Measurements from ENCODE around the gene RYR1. TPM values are rescaled to one million over a fixed set of nuclear protein-coding genes. Genes with fewer than 3 reads are reported as not detected.
"Not testable (repeated sequence)": the region's sequence is repeated elsewhere in the genome, so short reads cannot be mapped to it uniquely, and the experiment has no call there.

The RYR1 gene
- total RNA-seq, 1 experiment from 2014 or later, result 0.45 TPM

DNA sequence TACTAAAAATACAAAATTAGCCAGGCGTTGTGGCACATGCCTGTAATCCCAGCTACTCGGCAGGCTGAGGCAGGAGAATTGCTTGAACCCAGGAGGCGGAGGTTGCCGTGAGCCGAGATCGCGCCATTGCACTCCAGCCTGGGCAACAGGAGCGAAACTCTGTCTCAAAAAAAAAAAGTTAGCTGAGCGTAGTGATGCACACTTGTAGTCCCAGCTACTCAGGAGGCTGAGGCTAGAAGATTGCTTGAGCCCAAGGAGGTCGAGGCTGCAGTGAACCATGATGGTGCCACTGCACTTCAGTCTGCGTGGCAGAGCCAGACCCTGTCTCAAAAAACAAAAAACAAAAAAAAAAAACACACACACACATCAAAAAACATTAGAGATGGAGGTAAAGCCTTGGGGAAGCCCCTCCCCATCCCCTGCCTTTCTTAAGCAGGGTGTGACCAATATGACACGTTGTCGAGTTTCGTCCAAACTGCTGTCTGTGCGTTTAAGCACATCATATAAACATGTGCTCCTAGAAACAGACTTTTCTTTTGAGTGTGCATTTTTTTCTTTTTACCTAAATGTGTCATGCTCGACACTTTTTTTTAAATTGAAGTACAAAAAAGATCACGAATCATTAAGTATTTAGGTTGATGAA, 6.3 kb upstream of the RYR1 start:
- not testable (repeated sequence) for H3K9me3 ChIP-seq (ENCODE audit: low read length); H2AFZ ChIP-seq (ENCODE audit: low read length); H3K36me3 ChIP-seq (ENCODE audit: insufficient read depth, low read length); H3K4me2 ChIP-seq (ENCODE audit: low read depth, low read length, poor library complexity, severe bottlenecking); H3K4me1 ChIP-seq (ENCODE audit: low read length); H3K9me2 ChIP-seq (replicated peaks; ENCODE audit: insufficient read depth, low read length); DNase-seq; H4K20me1 ChIP-seq (ENCODE audit: insufficient read depth, low read depth, low read length); H3K79me2 ChIP-seq (ENCODE audit: low read length); H3K27me3 ChIP-seq (ENCODE audit: low read length); H3K4me3 ChIP-seq (ENCODE audit: low read length); H3K27ac ChIP-seq (ENCODE audit: low read length); H3K9ac ChIP-seq (ENCODE audit: low read length)

DNA sequence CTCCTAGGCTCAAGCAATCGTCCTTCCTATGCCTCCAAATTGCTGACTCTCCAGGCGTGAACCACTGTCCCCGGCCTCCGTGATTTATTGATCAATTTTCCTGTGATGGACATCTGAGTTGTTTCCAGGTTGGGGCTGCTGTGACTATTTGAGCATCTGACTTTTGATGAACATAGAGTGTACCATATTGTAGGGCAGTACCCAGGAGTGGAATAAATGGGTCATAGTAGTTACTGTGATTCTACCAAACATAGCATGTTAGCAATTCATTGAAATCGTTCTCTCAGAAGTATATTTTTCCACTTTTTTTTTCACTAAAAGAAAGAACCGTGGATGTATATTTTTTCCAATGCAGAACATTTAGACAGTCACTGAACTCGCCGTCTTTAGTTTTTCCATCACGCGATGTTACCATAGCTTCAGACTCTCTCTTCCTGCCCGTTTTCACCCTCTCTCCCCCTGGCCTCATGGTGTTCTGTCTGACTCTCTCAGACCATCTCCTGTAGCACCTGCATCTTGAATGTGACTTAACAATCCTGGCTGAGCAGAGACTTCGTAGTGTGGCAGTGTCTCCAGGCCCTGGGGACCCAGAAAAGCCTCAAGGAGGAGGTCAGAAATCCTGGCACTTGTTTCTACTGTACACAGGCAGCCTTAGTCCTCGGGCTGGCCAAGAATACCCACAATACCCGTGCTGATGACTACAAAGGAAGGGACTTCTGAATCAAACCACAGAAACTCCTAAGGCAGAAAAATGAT, 4.3 kb upstream of the RYR1 start:
- Histone ChIP-seq H3K36me3 (ENCODE audit: insufficient read depth, low read length) (no peaks in the 10 kb centered on the region), H3K79me2 (ENCODE audit: low read length) (no peaks in the 10 kb centered on the region), H3K9me3 (ENCODE audit: low read length) (no peaks in the 10 kb centered on the region), H4K20me1 (ENCODE audit: insufficient read depth, low read depth, low read length) (no peaks in the 10 kb centered on the region), H3K9ac (ENCODE audit: low read length) (no peak overlapping the region), H2AFZ (ENCODE audit: low read length) (no peak overlapping the region), H3K9me2 (replicated peaks; ENCODE audit: insufficient read depth, low read length) (no peaks in the 10 kb centered on the region), H3K4me1 (ENCODE audit: low read length) (no peaks in the 10 kb centered on the region), H3K4me2 (ENCODE audit: low read depth, low read length, poor library complexity, severe bottlenecking) (no peak overlapping the region), H3K27ac (ENCODE audit: low read length) (no peak overlapping the region), H3K27me3 (ENCODE audit: low read length) (no peaks in the 10 kb centered on the region), H3K4me3 (ENCODE audit: low read length) (no peak overlapping the region)
- DNase-seq, result no peak

DNA sequence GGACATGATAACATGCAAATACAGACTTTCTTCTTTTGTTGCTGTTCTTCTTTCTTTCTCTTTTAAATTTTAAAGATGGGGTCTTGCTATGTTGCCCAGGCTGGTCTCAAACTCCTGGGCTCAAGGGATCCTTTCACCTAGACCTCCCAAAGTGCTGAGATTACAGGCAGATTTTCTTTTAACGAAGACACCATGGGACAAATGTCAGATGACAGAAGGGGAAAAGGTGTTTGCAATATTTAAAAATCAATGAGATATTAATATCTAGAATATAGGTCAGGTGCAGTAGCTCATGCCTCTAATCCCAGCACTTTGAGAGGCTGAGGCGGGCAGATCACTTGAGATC, 3.7 kb upstream of the RYR1 start:
- Histone ChIP-seq H3K27me3 (ENCODE audit: low read length) (no peaks in the 10 kb centered on the region), H2AFZ (ENCODE audit: low read length) (no peak overlapping the region)
- no peak for DNase-seq

DNA sequence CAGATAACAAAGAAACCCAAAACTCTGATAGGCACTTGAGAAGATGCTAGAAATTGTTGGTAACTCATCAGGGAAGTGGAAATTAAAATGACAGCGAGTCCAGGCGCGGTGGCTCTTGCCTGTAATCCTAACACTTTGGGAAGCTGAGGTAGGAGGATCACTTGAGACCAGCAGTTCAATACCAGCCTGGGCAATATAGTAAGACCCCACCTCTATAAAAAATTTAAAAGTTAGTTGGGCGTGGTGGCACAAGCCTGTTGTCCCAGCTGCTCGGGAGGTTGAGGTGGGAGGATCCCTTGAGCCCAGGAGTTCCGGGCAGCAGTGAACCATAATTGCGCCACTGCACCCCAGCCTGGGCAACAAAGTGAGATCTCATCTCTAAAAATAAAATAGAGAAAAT, 2.6 kb upstream of the RYR1 start:
- Histone ChIP-seq H2AFZ (ENCODE audit: low read length) (no peak overlapping the region), H3K4me1 (ENCODE audit: low read length) (no peaks in the 10 kb centered on the region), H3K9ac (ENCODE audit: low read length) (no peak overlapping the region), H3K4me2 (ENCODE audit: low read depth, low read length, poor library complexity, severe bottlenecking) (no peak overlapping the region), H3K79me2 (ENCODE audit: low read length) (no peaks in the 10 kb centered on the region), H3K4me3 (ENCODE audit: low read length) (no peak overlapping the region), H3K27ac (ENCODE audit: low read length) (no peak overlapping the region), H3K9me2 (replicated peaks; ENCODE audit: insufficient read depth, low read length) (no peaks in the 10 kb centered on the region), H4K20me1 (ENCODE audit: insufficient read depth, low read depth, low read length) (no peaks in the 10 kb centered on the region), H3K36me3 (ENCODE audit: insufficient read depth, low read length) (no peaks in the 10 kb centered on the region), H3K9me3 (ENCODE audit: low read length) (no peaks in the 10 kb centered on the region), H3K27me3 (ENCODE audit: low read length) (no peaks in the 10 kb centered on the region)
- DNase-seq, result no peak

More for the DNA sequence above, 3.7 kb upstream of the RYR1 start:
- H4K20me1 ChIP-seq (ENCODE audit: insufficient read depth, low read depth, low read length), result no peaks in the 10 kb centered on the region
- no peaks in the 10 kb centered on the region for H3K9me2 ChIP-seq (replicated peaks; ENCODE audit: insufficient read depth, low read length)
- no peaks in the 10 kb centered on the region for H3K4me1 ChIP-seq (ENCODE audit: low read length)
- no peaks in the 10 kb centered on the region for H3K9me3 ChIP-seq (ENCODE audit: low read length)
- H3K4me3 ChIP-seq (ENCODE audit: low read length), result no peak overlapping the region
- H3K9ac ChIP-seq (ENCODE audit: low read length), result no peak overlapping the region
- no peak overlapping the region for H3K27ac ChIP-seq (ENCODE audit: low read length)
- H3K4me2 ChIP-seq (ENCODE audit: low read depth, low read length, poor library complexity, severe bottlenecking), result no peak overlapping the region
- no peaks in the 10 kb centered on the region for H3K36me3 ChIP-seq (ENCODE audit: insufficient read depth, low read length)
- no peaks in the 10 kb centered on the region for H3K79me2 ChIP-seq (ENCODE audit: low read length)

DNA sequence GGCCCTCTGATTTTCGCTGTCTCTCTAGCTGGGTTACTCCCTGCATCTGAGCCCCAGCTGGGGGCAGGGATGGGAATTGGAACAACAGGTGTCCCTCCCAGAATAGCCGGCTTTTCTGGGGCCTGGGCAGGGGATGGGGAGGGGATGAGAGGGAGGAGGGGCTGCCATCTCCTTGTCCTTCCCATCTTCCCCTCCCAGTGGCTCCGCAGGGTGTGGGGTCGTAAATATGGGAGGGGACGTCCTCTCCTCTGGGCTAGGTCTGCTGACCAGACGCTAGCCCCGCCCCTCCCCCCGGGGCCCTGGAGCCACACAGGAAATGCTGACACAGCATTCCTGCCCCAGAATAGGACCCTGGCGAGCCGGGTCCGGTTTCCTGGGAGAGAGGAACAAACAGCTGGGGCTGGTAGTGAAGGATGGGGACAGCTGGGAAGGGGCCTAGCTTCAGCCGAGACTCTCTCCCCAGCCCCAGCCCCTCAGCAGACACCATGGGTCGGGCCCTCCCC, 1.1 kb downstream of the RYR1 start:
- no peak overlapping the region for H3K9ac ChIP-seq (ENCODE audit: low read length)
- H3K4me1 ChIP-seq (ENCODE audit: low read length), result no peaks in the 10 kb centered on the region
- no peaks in the 10 kb centered on the region for H3K27me3 ChIP-seq (ENCODE audit: low read length)
- no peak for DNase-seq
- no peak overlapping the region for H3K27ac ChIP-seq (ENCODE audit: low read length)
- H3K36me3 ChIP-seq (ENCODE audit: insufficient read depth, low read length), result no peaks in the 10 kb centered on the region
- no peak overlapping the region for H3K4me3 ChIP-seq (ENCODE audit: low read length)
- H3K79me2 ChIP-seq (ENCODE audit: low read length), result no peaks in the 10 kb centered on the region
- H3K9me2 ChIP-seq (replicated peaks; ENCODE audit: insufficient read depth, low read length), result no peaks in the 10 kb centered on the region
- H2AFZ ChIP-seq (ENCODE audit: low read length), result no peak overlapping the region
- H3K9me3 ChIP-seq (ENCODE audit: low read length), result no peaks in the 10 kb centered on the region
- H4K20me1 ChIP-seq (ENCODE audit: insufficient read depth, low read depth, low read length), result no peaks in the 10 kb centered on the region
- no peak overlapping the region for H3K4me2 ChIP-seq (ENCODE audit: low read depth, low read length, poor library complexity, severe bottlenecking)

DNA sequence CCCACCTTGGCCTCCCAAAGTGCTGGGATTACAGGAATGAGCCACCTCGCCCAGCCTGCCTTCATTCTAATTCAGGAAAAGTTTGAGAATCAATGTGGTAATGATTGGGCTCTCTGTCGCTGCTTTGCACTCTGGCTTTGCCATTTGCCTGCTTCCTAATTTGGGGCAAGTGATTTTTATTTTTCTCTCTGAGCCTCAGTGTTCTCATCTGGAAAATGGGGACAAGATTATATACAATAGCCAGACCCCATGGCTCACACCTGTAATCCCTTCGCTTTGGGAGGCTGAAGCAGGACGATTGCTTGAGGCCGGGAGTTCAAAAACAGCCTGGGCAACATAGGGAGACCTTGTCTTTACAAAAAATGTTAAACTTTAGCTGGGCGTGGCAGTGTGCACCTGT, 3.8 kb downstream of the RYR1 start:
- H4K20me1 ChIP-seq (ENCODE audit: insufficient read depth, low read depth, low read length), result no peaks in the 10 kb centered on the region

DNA sequence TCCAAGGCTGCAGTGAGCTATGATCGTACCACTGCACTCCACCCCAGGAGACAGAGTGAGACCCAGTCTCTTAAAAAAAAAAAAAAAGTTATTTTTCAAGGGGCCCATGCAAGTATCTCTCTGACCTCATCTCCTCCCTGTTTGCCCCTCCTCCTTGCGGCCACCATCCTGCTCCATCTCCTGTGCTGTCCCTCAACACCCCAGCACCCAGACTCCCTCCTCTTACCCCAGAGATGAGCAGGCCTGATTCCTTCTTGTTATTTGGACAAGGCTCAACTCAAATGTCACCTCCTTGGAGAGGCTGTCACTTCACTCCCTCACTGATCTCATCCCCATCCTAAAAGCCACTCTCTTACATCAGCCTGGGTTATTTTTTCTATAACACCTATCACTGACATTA, 4.4 kb downstream of the RYR1 start:
- H3K4me2 ChIP-seq (ENCODE audit: low read depth, low read length, poor library complexity, severe bottlenecking), result no peak overlapping the region

More for the DNA sequence above, 3.8 kb downstream of the RYR1 start:
- no peak for DNase-seq
- no peak overlapping the region for H2AFZ ChIP-seq (ENCODE audit: low read length)
- no peak overlapping the region for H3K27ac ChIP-seq (ENCODE audit: low read length)
- no peaks in the 10 kb centered on the region for H3K36me3 ChIP-seq (ENCODE audit: insufficient read depth, low read length)
- H3K9me3 ChIP-seq (ENCODE audit: low read length), result no peaks in the 10 kb centered on the region
- no peaks in the 10 kb centered on the region for H3K79me2 ChIP-seq (ENCODE audit: low read length)
- no peaks in the 10 kb centered on the region for H3K9me2 ChIP-seq (replicated peaks; ENCODE audit: insufficient read depth, low read length)
- H3K4me2 ChIP-seq (ENCODE audit: low read depth, low read length, poor library complexity, severe bottlenecking), result no peak overlapping the region
- H3K4me1 ChIP-seq (ENCODE audit: low read length), result no peaks in the 10 kb centered on the region
- no peak overlapping the region for H3K4me3 ChIP-seq (ENCODE audit: low read length)
- H3K9ac ChIP-seq (ENCODE audit: low read length), result no peak overlapping the region
- H3K27me3 ChIP-seq (ENCODE audit: low read length), result no peaks in the 10 kb centered on the region

DNA sequence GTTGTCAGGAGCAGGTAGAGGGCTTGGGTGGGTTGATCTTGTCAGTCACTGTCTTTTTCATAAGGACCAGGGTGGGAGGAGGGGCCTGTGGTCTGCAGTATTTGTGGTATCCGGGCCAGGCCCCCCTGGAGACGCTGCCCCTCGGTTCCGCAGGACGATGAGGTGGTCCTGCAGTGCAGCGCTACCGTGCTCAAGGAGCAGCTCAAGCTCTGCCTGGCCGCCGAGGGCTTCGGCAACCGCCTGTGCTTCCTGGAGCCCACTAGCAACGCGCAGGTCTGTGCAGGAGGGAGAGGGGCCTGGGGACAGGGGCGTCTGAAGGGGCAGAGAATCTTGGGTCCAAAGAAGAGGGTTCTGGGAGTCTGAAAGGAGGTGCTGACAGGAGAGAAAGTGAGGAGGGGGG, 7.1 kb downstream of the RYR1 start:
- H3K27ac ChIP-seq (ENCODE audit: low read length), result no peak overlapping the region
- no peaks in the 10 kb centered on the region for H3K27me3 ChIP-seq (ENCODE audit: low read length)
- no peaks in the 10 kb centered on the region for H3K36me3 ChIP-seq (ENCODE audit: insufficient read depth, low read length)

More for the DNA sequence above, 4.4 kb downstream of the RYR1 start:
- H3K4me3 ChIP-seq (ENCODE audit: low read length), result no peak overlapping the region
- no peak overlapping the region for H2AFZ ChIP-seq (ENCODE audit: low read length)
- H3K9me3 ChIP-seq (ENCODE audit: low read length), result no peaks in the 10 kb centered on the region
- no peaks in the 10 kb centered on the region for H3K36me3 ChIP-seq (ENCODE audit: insufficient read depth, low read length)
- DNase-seq, result no peak
- no peaks in the 10 kb centered on the region for H3K79me2 ChIP-seq (ENCODE audit: low read length)
- H3K27me3 ChIP-seq (ENCODE audit: low read length), result no peaks in the 10 kb centered on the region
- no peaks in the 10 kb centered on the region for H4K20me1 ChIP-seq (ENCODE audit: insufficient read depth, low read depth, low read length)
- H3K9ac ChIP-seq (ENCODE audit: low read length), result no peak overlapping the region
- no peaks in the 10 kb centered on the region for H3K9me2 ChIP-seq (replicated peaks; ENCODE audit: insufficient read depth, low read length)
- no peak overlapping the region for H3K27ac ChIP-seq (ENCODE audit: low read length)
- H3K4me1 ChIP-seq (ENCODE audit: low read length), result no peaks in the 10 kb centered on the region

More for the DNA sequence above, 7.1 kb downstream of the RYR1 start:
- H3K9me3 ChIP-seq (ENCODE audit: low read length), result no peaks in the 10 kb centered on the region
- H3K4me1 ChIP-seq (ENCODE audit: low read length), result no peaks in the 10 kb centered on the region
- DNase-seq, result no peak
- H3K4me3 ChIP-seq (ENCODE audit: low read length), result no peak overlapping the region
- H3K79me2 ChIP-seq (ENCODE audit: low read length), result no peaks in the 10 kb centered on the region
- no peaks in the 10 kb centered on the region for H4K20me1 ChIP-seq (ENCODE audit: insufficient read depth, low read depth, low read length)
- no peak overlapping the region for H2AFZ ChIP-seq (ENCODE audit: low read length)
- no peak overlapping the region for H3K9ac ChIP-seq (ENCODE audit: low read length)
- no peak overlapping the region for H3K4me2 ChIP-seq (ENCODE audit: low read depth, low read length, poor library complexity, severe bottlenecking)
- no peaks in the 10 kb centered on the region for H3K9me2 ChIP-seq (replicated peaks; ENCODE audit: insufficient read depth, low read length)

Data from Karpas-422 (cell line).